AG04450 (cell line): ENCODE measurements around the gene ABCC3. TPM values are rescaled to one million over a fixed set of nuclear protein-coding genes. Genes with fewer than 3 reads are reported as not detected.

ENCODE experiments used
- CTCF ChIA-PET: fragments of 300-600, 350-600 bp; formaldehyde crosslinking; extraction: SDS; loops from one replicate; lab custom pipeline; 2022; ENCODE audit warnings: antibody characterized with exemption, inconsistent platforms; lab: Charles Lee
- POLR2A ChIA-PET: fragments of 350-600 bp; formaldehyde crosslinking; extraction: SDS; loops from one replicate; lab custom pipeline; 2021; ENCODE audit warnings: antibody characterized with exemption, inconsistent platforms; lab: Yijun Ruan, JAX
- DNase-seq: peaks from one replicate; pipeline ENCODE4 v3.0.0-alpha.2; 2011; ENCODE audit warnings: low read depth, low spot score
- H3K27ac ChIP-seq: one replicate; pipeline ENCODE4 v1.5.1; 2012; ENCODE audit warnings: low read depth, low read length, control low read depth
- H3K27me3 ChIP-seq: one replicate; pipeline ENCODE4 v1.6.0; 2012; ENCODE audit warnings: low read length; ENCODE audit not compliant: control insufficient read depth, insufficient read depth
- H3K4me3 ChIP-seq: 2 replicates; pipeline ENCODE4 v1.5.1; 2011; ENCODE audit warnings: mild to moderate bottlenecking, low read depth, low read length, control low read depth
- H3K9me3 ChIP-seq: 2 replicates; pipeline ENCODE4 v1.5.1; 2012; ENCODE audit warnings: low read length; ENCODE audit not compliant: control insufficient read depth, insufficient read depth
- CTCF ChIP-seq: IDR thresholded peaks from 2 replicates; pipeline ENCODE4 v1.5.1; 2011; ENCODE audit warnings: low read depth, low read length, control low read depth, inconsistent platforms
- polyA plus RNA-seq: library from polyadenylated mRNA; depleted of rRNA; stranded (reverse); fragments of >200 nt; gene quantifications from 2 replicates; pipeline ENCODE4 v1.2.3, GENCODE V29; 2011

Gene ABCC3
- polyA plus RNA-seq, 1 experiment, result 21.7 TPM

DNA sequence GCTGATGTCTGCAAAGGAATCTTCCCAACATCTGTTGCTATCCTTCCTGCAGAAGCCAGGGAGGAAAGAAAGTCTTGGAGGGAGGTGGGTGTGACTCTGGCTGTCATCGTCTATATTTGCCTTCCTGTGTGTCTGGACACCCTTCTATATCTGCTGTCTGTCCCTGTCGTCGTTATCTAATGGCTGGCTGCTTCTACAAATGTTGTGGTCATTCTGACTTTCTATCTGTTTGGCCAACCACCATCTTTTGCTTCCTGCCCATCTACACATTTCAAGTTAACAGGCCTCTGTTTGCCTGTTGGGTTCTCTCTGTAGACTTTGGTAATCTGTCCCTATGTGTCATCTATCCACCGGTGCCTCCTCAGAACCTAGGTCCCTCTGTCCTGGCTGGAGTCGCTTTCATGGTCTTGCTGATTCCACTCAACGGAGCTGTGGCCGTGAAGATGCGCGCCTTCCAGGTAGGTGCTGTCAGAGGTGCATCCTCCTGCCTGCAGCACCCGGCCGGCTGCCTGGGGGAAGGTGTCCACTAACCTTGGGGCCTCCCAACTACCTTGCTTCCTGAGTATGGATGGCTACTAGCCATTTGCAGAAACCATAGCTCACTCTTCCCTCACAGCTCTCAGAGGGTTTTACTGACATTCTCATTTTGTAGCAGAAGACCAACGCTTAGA is 30.2 kb downstream of the ABCC3 start:
- ChIA-PET POLR2A (no interaction called here), CTCF (no interaction called here)
- H3K27ac ChIP-seq, result no peak overlapping the region
- H3K4me3 ChIP-seq, result no peak overlapping the region
- no peak for TF ChIP-seq CTCF
- no peak for DNase-seq
- H3K27me3 ChIP-seq, result no peaks in the 10 kb centered on the region
- no peaks in the 10 kb centered on the region for H3K9me3 ChIP-seq

DNA sequence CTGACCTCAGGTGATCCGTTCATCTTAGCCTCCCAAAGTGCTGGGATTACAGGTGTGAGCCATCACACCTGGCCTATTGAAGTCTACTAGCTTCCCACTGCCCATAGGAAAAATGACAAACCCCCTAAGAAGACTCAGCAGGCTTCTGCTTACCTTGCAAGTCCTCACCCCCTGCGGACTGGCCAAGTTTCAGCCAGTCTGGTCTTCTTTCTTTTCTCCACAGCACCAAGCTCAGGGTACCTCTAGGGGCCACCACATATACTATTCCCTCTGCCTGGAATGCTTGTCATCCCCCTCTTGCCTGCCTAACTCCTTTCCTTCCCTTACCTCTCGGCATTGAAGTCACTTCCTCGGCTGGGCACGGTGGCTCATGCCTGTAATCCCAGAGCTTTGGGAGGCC is 31.2 kb downstream of the ABCC3 start:
- Histone ChIP-seq H3K9me3 (no peaks in the 10 kb centered on the region), H3K4me3 (no peak overlapping the region), H3K27me3 (no peaks in the 10 kb centered on the region), H3K27ac (no peak overlapping the region)
- TF ChIP-seq CTCF, result no peak
- ChIA-PET POLR2A (no interaction called here), CTCF (no interaction called here)
- DNase-seq, result no peak

DNA sequence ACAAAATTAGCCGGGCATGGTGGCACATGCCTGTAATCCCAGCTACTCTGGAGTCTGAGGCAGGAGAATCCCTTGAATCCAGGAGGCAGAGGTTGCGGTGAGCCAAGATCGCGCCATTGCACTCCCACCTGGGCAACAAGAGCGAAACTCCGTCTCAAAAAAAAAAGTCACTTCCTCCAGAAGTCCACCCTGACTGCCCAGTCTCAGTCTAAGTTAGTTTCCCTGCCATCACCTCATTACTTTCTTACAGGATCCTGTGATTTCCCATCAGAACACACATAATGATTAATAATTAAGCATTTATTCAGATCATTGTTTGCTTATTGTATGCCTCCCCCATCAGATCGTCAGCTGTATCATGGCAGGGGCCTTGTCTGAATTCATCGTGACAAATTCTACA is 31.6 kb downstream of the ABCC3 start:
- CTCF ChIA-PET, result no interaction called here
- Histone ChIP-seq H3K4me3 (no peak overlapping the region), H3K9me3 (no peaks in the 10 kb centered on the region), H3K27ac (no peak overlapping the region), H3K27me3 (no peaks in the 10 kb centered on the region)
- no peak for TF ChIP-seq CTCF
- POLR2A ChIA-PET, result no interaction called here
- DNase-seq, result no peak

DNA sequence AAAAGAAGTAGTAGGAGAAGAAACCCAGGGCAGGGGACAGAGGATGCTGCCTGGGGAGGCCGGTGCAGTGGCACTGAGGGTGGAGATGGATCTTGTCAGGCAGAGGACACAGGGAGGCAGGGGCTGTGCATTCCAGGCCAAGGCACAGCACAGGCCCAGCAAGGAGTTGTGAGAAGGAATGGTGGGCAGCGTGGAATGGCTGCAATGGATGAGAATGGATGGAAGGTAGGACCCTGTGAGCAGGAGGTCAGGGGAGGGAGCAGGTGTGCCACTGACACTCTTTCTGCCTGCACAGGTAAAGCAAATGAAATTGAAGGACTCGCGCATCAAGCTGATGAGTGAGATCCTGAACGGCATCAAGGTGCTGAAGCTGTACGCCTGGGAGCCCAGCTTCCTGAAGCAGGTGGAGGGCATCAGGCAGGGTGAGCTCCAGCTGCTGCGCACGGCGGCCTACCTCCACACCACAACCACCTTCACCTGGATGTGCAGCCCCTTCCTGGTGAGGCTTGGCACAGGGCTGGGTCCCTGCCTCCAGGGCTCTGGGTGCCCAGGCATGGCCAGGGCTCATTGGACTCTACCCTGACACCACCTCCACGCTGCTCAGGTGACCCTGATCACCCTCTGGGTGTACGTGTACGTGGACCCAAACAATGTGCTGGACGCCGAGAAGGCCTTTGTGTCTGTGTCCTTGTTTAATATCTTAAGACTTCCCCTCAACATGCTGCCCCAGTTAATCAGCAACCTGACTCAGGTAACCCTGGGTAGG is 32.8 kb downstream of the ABCC3 start:
- Histone ChIP-seq H3K9me3 (no peaks in the 10 kb centered on the region), H3K27ac (no peak overlapping the region), H3K27me3 (no peaks in the 10 kb centered on the region), H3K4me3 (no peak overlapping the region)
- ChIA-PET CTCF (no interaction called here), POLR2A (no interaction called here)
- no peak for TF ChIP-seq CTCF
- DNase-seq, result no peak
